ENCODE results near the gene FYN.

Gene FYN

GRCh38 chr6:111779031-111779430 is 94.2 kb downstream of the FYN start:
- POLR2A ChIA-PET = no interaction called here

GRCh38 chr6:111777357-111777756 is 95.9 kb downstream of the FYN start:
- ChIA-PET CTCF (interaction anchor here (1.0 to 2.3 kb wide), 4 partner anchors 12 to 266 kb away, joined by 3 to 10 read pairs (median 4); no protein-coding TSS in a partner anchor), POLR2A (no interaction called here)
- no peak for DNase-seq (ENCODE audit: low read depth, low spot score)
- no peak overlapping the region for H3K4me3 ChIP-seq (ENCODE audit: low read depth, low read length)
- peak; percentile 18 for TF ChIP-seq CTCF (IDR thresholded peaks at IDR 0.05; ENCODE audit: insufficient read depth, low read length, missing control alignments)

More at GRCh38 chr6:111779031-111779430, 94.2 kb downstream of the FYN start:
- no peak for DNase-seq (ENCODE audit: low read depth, low spot score)
- H3K4me3 ChIP-seq (ENCODE audit: low read depth, low read length) = no peak overlapping the region
- TF ChIP-seq CTCF (IDR thresholded peaks at IDR 0.05; ENCODE audit: insufficient read depth, low read length, missing control alignments) = no peak
- CTCF ChIA-PET = interaction anchor here (0.6 to 1.7 kb wide), 5 partner anchors 9 to 264 kb away, joined by 3 to 5 read pairs (median 3); no protein-coding TSS in a partner anchor

- ChIA-PET POLR2A (no interaction called here), CTCF (interaction anchor here (1.0 to 2.3 kb wide), 5 partner anchors 13 to 266 kb away, joined by 3 to 10 read pairs (median 3); no protein-coding TSS in a partner anchor)
- H3K4me3 ChIP-seq (ENCODE audit: low read depth, low read length) = no peak overlapping the region
- no peak for DNase-seq (ENCODE audit: low read depth, low spot score)
- no peak for TF ChIP-seq CTCF (IDR thresholded peaks at IDR 0.05; ENCODE audit: insufficient read depth, low read length, missing control alignments)
These were observed 96.7 kb downstream of the FYN start for GRCh38 chr6:111776236-111777221.

GRCh38 chr6:111775145-111775922 is 97.9 kb downstream of the FYN start:
- ChIA-PET POLR2A (no interaction called here), CTCF (interaction anchor here (0.9 to 1.8 kb wide), 3 partner anchors 9 to 69 kb away, joined by 3 to 4 read pairs (median 3); no protein-coding TSS in a partner anchor)
- no peak for TF ChIP-seq CTCF (IDR thresholded peaks at IDR 0.05; ENCODE audit: insufficient read depth, low read length, missing control alignments)

GRCh38 chr6:111774346-111774703 is 98.9 kb downstream of the FYN start:
- no peak for TF ChIP-seq CTCF (IDR thresholded peaks at IDR 0.05; ENCODE audit: insufficient read depth, low read length, missing control alignments)
- CTCF ChIA-PET = interaction anchor here (0.9 to 1.5 kb wide), 4 partner anchors 10 to 269 kb away, joined by 3 to 5 read pairs (median 3); no protein-coding TSS in a partner anchor
- POLR2A ChIA-PET = interaction anchor here (0.9 kb wide), 1 partner anchor 99 kb away, joined by 3 read pairs; the partner anchor contains the start of gene FYN
- H3K4me3 ChIP-seq (ENCODE audit: low read depth, low read length) = no peak overlapping the region
- no peak for DNase-seq (ENCODE audit: low read depth, low spot score)

More at GRCh38 chr6:111775145-111775922, 97.9 kb downstream of the FYN start:
- no peak overlapping the region for H3K4me3 ChIP-seq (ENCODE audit: low read depth, low read length)
- no peak for DNase-seq (ENCODE audit: low read depth, low spot score)
